Cardiac septum (tissue), 1 donor: ENCODE results near the gene CSF3. TPM values are rescaled to one million over a fixed set of nuclear protein-coding genes. Genes with fewer than 3 reads are reported as not detected.
"Not testable (repeated sequence)": the region's sequence is repeated elsewhere in the genome, so short reads cannot be mapped to it uniquely, and the experiment has no call there.

Experiments used
- DNase-seq: peaks from one replicate; pipeline ENCODE4 v3.0.0-alpha.2; 2020; ENCODE audit warnings: low spot score
- intact Hi-C: fragments of 100-400 bp; cut with DNase I; formaldehyde crosslinking; loops from one replicate; pipeline ENCODE4 v1.14.0; 2022
- total RNA-seq: library from RNA; stranded (reverse); fragmentation: NEBNext Ultra II Directional; extraction: Animal tissue kit (Norgen Biotek cat#: 25700); gene quantifications from one replicate; pipeline ENCODE4 v1.2.1, GENCODE V29; 2021
- donor health status: DM: no; HTN: no; CAD: no.

The CSF3 gene
- total RNA-seq, 1 donor from 2014 or later, result not detected

DNA sequence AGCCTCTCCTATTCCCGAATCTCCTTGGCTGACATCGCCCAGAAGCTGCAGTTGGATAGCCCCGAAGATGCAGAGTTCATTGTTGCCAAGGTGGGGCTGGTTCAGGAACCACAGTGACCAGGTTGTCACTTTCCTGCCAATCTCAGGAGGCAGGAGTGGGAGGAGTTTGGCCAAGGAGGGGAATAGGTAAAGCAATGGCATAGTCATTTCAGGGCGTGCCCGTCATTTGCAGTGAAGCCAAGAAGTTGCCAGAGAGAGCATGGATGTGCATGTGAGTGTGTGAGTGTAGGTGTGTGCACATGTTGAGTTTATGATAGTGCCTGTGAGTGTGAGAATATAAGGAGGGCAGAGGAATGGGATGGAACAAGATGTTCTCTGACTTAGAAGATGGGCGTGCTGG, 19.8 kb upstream of the CSF3 start:
- intact Hi-C loops, result no loop called here
- DNase-seq, result no peak

DNA sequence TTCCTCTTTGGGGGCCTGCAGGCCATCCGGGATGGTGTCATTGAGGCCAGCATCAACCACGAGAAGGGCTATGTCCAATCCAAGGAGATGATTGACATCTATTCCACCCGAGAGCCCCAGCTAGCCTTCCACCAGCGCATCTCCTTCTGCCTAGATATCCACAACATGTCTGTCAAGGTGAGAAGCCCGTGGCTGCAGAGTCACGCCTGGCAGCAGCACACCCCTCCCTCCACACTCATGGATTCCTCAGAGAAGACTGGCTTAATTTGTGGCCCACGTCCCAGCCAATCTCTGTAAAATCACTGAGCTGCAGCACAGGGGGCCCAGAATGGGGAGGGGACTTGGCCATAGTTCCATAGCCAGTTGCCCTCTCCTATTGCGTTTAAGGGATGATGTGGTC, 19.1 kb upstream of the CSF3 start:
- intact Hi-C loops, result no loop called here
- DNase-seq, result no peak

DNA sequence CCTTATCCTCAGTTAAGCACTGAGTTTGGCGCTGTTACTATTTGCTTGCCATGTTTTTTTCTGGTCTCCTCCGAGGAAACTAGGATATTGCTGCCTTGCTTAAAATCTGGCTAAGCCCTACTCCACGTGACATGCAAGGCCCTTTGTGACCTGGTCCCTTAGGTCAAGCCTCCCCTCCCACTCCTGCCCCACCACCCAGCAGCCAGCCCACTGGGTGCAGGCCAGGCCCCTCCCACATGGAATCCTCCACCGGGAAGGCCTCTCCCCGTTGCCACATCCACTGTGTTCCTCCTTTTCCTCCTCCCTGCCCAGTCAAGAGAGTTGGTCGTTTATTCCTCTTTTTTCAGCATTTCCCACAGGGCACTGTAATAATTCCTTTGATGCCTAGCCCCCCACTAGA, 18.4 kb upstream of the CSF3 start:
- intact Hi-C loops, result no loop called here
- no peak for DNase-seq

DNA sequence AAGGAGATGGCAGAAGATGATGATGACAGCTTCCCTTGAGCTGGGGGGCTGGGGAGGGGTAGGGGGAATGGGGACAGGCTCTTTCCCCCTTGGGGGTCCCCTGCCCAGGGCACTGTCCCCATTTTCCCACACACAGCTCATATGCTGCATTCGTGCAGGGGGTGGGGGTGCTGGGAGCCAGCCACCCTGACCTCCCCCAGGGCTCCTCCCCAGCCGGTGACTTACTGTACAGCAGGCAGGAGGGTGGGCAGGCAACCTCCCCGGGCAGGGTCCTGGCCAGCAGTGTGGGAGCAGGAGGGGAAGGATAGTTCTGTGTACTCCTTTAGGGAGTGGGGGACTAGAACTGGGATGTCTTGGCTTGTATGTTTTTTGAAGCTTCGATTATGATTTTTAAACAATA, 17.7 kb upstream of the CSF3 start:
- intact Hi-C loops, result no loop called here
- DNase-seq, result no peak

DNA sequence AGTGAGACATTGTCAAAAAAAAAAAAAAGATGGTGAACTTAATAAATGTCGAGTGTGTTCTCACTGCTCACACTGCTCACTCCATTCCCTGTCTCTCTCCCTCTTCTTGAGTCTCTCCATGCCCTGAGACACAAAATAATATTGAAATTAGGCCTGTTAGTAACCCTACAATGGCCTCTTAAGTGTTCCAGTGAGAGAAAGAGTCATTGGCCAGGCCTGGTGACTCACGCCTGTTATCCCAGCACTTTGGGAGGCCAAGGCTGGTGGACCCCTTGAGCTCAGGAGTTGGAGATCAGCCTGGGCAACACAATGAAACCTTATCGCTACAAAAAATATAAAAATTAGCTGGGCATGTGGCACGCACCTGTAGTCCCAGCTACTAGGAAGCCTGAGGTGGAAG, 16.2 kb upstream of the CSF3 start:
- no peak for DNase-seq
- intact Hi-C loops, result no loop called here

DNA sequence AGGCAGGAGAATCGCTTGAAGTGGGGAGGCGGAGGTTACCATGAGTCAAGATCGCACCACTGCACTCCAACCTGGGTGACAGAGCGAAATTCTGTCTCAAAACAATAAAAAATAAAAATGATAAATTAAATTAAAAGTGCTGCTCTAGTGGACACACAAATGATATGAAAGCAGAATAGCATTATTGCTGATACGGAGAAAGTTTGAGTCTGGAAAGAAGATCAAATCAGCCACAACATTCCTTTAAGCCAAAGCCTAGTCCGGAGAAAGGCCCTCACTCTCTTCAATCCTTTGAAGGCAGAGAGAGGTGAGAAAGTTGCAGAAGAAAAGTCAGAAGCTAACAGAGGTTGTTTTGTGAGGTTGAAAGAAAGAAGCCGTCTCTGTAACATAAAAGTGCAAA, 15.1 kb upstream of the CSF3 start:
- no peak for DNase-seq
- intact Hi-C loops, result no loop called here

DNA sequence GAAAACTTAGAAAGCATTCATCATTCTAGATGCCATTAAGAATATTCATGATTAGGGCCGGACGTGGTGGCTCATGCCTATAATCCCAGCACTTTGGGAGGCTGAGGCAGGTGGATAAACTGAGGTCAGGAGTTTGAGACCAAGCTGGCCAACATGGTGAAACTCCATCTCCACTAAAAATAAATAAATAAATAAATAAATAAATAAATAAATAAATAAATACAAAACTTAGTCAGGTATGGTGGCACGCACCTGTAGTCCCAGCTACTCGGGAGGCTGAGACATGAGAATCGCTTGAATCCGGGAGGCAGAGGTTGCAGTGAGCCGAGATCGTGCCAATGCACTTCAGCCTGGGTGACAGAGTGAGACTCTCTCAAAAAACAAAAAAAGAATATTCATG, 13.9 kb upstream of the CSF3 start:
- intact Hi-C loops, DNase-seq: not testable (repeated sequence)

DNA sequence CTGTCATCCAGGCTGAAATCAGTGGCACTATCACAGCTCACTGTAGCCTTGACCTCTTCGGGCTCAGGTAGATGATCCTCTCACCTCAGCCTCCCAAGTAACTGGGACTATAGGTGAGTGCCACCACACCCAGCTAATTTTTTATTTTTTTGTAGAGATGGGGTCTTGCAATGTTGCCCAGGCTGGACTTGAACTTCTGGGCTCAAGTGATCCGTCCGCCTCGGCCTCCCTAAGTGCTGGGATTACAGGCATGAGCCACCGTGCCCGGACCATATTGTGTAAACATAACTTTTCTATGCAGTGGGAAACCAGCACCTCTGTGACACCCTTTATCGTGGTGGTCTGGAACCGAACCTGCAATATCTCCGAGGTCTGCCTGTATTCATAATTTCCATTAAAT, 11.2 kb upstream of the CSF3 start:
- intact Hi-C loops, result no loop called here
- DNase-seq, result no peak

DNA sequence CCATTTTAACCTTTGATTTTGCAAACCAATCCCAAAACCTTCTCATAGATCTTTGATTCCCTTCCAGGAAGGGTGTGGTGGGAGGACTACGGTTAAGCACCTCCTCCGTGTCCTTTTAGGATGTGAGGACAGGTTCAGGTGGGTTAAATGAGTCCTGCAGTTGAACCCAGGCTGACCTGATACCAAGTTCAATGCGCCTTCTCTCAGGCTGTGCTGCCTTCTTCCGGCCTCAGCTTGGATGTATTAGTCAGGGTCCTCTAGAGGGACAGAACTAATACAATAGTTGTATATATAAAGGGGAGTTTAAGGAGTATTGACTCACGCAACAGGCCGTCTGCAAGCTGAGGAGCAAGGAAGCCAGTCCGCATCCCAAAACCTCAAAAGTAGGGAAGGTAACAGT, 10.5 kb upstream of the CSF3 start:
- intact Hi-C loops, result no loop called here
- no peak for DNase-seq

DNA sequence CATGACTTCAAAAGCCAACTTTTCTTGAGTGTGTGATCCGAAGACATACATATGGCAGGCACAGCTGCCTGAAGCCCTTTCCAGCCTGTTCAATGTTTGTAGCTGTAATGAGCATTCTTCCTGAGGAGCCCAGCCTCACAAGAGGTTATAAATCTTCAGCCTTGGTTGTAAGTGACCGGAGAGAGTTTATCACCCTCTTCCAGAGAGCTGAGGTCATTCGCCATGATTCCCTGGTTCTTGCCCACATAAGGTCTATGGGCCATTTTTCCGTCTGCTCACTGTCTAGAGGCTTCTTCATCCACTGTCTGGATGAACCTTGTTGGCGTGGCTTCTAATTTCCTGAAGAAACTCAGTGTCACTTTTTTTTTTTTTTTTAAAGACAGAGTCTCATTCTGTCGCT, 9.7 kb upstream of the CSF3 start:
- no peak for DNase-seq
- intact Hi-C loops, result no loop called here

DNA sequence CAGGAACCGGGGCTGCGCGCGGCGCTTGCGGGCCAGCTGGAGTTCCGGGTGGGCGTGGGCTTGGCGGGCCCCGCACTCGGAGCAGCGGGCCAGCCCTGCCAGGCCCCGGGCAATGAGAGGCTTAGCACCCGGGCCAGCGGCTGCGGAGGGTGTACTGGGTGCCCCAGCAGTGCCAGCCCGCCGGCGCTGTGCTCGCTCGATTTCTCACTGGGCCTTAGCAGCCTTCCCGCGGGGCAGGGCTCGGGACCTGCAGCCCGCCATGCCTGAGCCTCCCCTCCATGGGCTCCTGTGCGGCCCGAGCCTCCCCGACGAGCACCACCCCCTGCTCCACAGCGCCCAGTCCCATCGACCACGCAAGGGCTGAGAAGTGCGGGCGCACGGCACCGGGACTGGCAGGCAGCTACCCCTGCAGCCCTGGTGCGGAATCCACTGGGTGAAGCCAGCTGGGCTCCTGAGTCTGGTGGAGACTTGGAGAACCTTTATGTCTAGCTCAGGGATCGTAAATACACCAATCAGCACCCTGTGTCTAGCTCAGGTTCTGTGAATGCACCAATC, 4.2 kb upstream of the CSF3 start:
- not testable (repeated sequence) for DNase-seq
- intact Hi-C loops, result loop anchor here (5.0 to 10.0 kb wide), 3 partner anchors 156 to 284 kb away; no protein-coding TSS in a partner anchor

DNA sequence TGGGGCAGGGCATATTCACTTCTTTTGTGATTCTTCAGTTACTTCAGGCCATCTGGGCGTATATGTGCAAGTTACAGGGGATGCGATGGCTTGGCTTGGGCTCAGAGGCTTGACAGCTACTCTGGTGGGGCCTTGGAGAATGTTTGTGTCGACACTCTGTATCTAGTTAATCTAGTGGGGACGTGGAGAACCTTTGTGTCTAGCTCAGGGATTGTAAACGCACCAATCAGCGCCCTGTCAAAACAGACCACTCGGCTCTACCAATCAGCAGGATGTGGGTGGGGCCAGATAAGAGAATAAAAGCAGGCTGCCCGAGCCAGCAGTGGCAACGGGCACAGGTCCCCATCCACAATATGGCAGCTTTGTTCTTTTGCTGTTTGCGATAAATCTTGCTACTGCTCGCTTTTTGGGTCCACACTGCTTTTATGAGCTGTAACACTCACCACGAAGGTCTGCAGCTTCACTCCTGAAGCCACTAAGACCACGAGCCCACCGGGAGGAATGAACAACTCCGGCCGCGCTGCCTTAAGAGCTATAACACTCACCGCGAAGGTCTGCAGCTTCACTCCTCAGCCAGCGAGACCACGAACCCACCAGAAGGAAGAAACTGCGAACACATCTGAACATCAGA, 3.1 kb upstream of the CSF3 start:
- not testable (repeated sequence) for DNase-seq
- intact Hi-C loops, result loop anchor here (2.0 to 10.0 kb wide), 4 partner anchors 15 to 283 kb away; no protein-coding TSS in a partner anchor

DNA sequence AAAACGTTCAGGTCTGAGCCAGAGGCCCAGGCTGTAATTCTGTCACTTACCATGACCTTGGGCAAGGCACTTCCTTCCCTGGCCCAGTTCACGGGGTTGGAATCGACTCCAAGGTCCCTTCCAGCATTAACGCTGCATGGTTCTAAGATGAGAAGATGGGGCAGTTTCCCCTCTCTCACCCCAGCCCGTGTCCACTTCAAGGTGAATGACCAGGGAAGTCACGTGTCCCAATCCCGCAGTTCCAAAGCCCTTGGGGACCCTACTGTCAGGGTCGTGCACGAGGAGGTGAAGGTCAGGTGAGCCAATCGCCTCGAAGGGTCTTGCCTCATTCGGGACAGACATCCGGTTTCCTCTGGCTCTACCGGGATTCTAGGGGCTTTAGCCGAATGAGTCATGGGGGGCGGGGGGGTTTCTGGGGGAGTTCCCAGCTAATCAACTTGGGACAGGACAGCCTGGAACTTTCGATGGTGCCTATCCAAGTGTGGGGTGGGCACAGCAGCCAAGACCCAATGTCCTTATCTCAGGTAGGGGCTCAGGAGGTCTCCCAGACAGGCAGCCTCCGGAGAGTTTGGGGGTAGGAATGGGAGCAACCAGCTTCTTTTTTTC, 762 bp upstream of the CSF3 start:
- intact Hi-C loops, result loop anchor here (5.0 to 10.0 kb wide), 3 partner anchors 153 to 280 kb away; no protein-coding TSS in a partner anchor
- DNase-seq, result no peak

DNA sequence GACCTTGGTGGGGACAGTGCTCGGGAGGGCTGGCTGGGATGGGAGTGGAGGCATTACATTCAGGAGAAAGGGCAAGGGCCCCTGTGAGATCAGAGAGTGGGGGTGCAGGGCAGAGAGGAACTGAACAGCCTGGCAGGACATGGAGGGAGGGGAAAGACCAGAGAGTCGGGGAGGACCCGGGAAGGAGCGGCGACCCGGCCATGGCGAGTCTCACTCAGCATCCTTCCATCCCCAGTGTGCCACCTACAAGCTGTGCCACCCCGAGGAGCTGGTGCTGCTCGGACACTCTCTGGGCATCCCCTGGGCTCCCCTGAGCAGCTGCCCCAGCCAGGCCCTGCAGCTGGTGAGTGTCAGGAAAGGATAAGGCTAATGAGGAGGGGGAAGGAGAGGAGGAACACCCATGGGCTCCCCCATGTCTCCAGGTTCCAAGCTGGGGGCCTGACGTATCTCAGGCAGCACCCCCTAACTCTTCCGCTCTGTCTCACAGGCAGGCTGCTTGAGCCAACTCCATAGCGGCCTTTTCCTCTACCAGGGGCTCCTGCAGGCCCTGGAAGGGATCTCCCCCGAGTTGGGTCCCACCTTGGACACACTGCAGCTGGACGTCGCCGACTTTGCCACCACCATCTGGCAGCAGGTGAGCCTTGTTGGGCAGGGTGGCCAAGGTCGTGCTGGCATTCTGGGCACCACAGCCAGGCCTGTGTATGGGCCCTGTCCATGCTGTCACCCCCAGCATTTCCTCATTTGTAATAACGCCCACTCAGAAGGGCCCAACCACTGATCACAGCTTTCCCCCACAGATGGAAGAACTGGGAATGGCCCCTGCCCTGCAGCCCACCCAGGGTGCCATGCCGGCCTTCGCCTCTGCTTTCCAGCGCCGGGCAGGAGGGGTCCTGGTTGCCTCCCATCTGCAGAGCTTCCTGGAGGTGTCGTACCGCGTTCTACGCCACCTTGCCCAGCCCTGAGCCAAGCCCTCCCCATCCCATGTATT, 1.1 kb downstream of the CSF3 start:
- intact Hi-C loops, result loop anchor here (10.0 kb wide), 2 partner anchors 179 to 279 kb away; no protein-coding TSS in a partner anchor
- DNase-seq, result no peak

DNA sequence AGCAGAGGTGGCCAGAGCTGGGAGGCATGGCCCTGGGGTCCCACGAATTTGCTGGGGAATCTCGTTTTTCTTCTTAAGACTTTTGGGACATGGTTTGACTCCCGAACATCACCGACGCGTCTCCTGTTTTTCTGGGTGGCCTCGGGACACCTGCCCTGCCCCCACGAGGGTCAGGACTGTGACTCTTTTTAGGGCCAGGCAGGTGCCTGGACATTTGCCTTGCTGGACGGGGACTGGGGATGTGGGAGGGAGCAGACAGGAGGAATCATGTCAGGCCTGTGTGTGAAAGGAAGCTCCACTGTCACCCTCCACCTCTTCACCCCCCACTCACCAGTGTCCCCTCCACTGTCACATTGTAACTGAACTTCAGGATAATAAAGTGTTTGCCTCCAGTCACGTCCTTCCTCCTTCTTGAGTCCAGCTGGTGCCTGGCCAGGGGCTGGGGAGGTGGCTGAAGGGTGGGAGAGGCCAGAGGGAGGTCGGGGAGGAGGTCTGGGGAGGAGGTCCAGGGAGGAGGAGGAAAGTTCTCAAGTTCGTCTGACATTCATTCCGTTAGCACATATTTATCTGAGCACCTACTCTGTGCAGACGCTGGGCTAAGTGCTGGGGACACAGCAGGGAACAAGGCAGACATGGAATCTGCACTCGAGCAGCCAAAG, 2.3 kb downstream of the CSF3 start:
- no peak for DNase-seq
- intact Hi-C loops, result loop anchor here (2.0 to 10.0 kb wide), 3 partner anchors 95 to 277 kb away; no protein-coding TSS in a partner anchor

DNA sequence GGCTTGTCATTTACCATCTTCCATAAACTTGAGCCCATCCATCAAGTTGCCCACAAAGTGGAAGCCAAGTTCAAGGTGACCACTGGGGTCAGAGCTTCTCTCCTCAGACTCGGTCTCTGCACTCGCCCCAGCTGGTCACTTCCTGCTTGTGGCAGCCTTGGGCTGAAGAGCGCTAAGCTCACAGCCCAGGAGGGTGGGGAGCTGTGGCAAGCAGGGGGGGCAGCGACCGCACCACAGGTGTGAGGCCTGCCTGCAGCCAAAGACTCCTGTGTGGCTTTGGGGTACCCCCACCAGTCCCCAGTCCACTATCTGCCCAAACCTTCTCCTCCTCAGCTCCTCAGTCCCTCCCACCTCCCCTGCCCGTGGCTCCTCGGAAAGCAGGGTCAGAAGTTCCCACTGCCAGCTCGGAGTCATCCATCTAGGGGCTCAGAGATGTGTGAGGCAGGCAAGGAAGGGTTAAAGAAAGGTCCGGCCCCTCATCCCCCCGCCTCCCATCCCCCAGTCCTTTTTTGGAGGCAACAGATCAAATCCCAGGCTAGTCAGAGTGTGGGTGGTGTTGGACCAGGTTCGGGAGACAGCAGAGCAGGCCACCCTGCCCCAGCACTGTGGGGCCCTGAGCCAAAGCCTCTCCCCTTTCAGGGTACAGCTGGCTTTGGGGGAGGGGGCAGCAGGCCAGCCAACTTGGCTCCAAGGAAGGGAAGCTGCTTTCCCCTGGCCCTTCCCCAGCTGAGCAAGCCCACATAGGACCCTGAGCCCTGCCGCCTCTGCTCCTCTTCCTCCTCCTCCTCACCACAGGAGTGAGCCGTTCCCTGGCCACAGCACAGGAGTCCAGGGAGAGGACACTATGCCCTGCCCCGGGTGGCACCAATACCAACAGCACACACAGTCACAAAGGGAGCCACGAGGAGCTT, 3.2 kb downstream of the CSF3 start:
- DNase-seq, result no peak
- intact Hi-C loops, result loop anchor here (2.0 to 10.0 kb wide), 3 partner anchors 94 to 276 kb away; no protein-coding TSS in a partner anchor

DNA sequence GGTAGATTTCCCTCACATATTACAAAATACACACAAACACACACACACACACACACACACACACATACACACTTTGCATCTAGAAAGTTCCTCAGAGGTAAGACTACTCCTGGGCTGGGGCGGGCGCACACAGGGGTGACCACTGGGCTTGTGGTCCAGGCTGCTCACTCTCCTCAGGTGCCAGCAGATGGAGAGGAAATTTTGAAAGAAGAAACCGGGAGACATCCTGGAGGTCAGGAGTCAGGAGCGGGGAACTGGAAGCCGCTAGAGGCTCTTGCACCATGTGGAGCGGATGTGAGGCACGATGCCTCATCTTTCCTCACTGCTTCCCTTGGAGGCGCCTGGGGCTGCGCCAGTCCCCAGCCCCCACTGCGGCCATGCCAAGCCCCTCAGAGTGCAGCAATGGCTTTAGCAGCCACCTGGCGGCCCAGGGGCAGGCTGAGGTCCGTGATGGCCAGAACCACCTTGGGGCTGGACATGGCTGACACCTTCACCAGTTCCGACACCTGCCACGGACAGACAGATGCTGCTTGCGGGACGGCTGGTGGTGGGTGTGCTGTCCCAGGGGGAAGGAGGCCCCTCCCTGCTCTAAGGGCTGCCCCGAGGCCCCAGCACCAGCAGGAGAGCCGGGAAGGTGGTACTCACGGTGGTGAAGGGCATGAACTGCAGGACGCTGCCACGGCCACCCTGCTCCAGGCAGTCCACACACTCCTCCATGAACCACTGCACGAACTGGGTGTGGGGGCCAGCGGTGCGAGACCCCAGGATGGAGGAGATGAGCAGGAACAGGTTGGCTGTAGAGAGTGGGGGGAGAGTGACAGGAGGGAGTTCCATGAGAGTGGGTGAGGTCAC, 4.1 kb downstream of the CSF3 start:
- no peak for DNase-seq
- intact Hi-C loops, result loop anchor here (2.0 to 10.0 kb wide), 3 partner anchors 93 to 275 kb away; no protein-coding TSS in a partner anchor
